ENCODE results near the gene CNOT3. TPM values are rescaled to one million over a fixed set of nuclear protein-coding genes. Genes with fewer than 3 reads are reported as not detected.

The CNOT3 gene
- total and polyA plus RNA-seq, 9 of the 15 experiments (the other 6 are each of a cell fraction or from before 2014, with no cell fraction given): 0.27 to 60.4 (median 9.9) TPM

DNA sequence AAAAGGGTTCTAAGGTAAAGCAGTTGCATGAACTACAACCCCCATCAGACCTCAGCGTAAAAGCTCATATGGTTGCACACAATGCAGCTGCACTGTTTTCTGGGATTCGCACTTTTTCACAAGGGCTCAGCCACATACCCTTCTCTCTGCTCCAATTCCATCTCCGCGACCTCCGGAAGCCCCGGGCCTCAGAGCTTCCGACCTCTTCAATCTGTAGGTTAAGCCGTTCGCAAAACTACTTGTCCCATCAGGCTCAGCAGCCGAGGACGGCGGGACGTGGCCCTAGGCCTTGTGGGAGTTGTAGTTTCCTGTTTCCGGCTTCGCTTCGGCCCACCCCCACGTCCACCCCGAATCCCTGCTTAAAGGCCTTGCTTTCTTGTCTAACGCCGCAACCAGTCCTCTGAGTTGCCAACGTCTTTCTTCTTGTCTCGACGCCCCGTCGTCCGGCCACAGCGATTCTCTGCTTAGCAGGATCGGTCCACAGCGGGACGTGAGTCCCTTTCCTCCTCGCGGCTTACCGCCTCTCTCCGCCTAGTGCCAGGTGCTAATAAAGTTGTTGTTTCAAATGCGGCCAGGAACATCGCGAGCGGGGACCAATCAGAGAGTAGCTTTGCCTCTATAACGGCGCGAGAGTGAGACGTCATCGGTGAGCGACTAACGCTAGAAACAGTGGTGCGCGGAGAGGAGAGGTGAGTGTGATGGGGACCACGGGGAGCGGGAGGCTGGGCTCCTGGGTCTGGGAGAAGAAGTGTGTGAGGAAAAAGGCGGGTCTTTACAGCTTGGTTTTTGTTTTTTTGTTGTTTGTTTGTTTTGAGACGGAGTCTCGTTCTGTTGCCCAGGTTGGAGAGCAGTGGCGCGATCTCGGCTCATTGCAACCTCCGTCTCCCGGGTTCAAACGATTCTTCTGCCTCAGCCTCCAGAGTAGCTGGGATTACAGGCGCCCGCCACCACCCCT lies 22.2 kb upstream of the CNOT3 start, which contains the start of the genes PRPF31 and TFPT (continued):
- TF ChIP-seq, protein P1, sequence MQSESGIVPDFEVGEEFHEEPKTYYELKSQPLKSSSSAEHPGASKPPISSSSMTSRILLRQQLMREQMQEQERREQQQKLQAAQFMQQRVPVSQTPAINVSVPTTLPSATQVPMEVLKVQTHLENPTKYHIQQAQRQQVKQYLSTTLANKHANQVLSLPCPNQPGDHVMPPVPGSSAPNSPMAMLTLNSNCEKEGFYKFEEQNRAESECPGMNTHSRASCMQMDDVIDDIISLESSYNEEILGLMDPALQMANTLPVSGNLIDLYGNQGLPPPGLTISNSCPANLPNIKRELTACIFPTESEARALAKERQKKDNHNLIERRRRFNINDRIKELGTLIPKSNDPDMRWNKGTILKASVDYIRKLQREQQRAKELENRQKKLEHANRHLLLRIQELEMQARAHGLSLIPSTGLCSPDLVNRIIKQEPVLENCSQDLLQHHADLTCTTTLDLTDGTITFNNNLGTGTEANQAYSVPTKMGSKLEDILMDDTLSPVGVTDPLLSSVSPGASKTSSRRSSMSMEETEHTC (IDR thresholded peaks at IDR 0.05): peak; percentile 12; the same call in 1 of the 2 replicates
- TF ChIP-seq ZNF41 (CRISPR knock-in tag; conservative IDR thresholded peaks at IDR 0.05) (no peak), NR2C1 (IDR thresholded peaks at IDR 0.05) (peak; percentile 86), NR2C1 (tag; IDR thresholded peaks at IDR 0.05) (peak; percentile 88), SIN3A (IDR thresholded peaks at IDR 0.05; ENCODE audit: borderline replicate concordance in 2 of 2, control insufficient read depth in 1 of 2, low read depth in 2 of 2, low read length in 2 of 2) (peak; percentile 95; a peak in 3 of 4 replicates), SMARCE1 (IDR thresholded peaks at IDR 0.05) (no peak), MYBL2 (IDR thresholded peaks at IDR 0.05; ENCODE audit: low read depth) (no peak; the same call in 1 of the 2 replicates), MYBL2 (CRISPR knock-in tag; IDR thresholded peaks at IDR 0.05; ENCODE audit: borderline replicate concordance) (no peak), ZNF224 (CRISPR knock-in tag; IDR thresholded peaks at IDR 0.05) (no peak), BRD4 (IDR thresholded peaks at IDR 0.05) (no peak), CEBPB (tag; IDR thresholded peaks at IDR 0.05) (no peak), ZNF133 (CRISPR knock-in tag; IDR thresholded peaks at IDR 0.05) (no peak)
- TF ChIP-seq, protein P2, sequence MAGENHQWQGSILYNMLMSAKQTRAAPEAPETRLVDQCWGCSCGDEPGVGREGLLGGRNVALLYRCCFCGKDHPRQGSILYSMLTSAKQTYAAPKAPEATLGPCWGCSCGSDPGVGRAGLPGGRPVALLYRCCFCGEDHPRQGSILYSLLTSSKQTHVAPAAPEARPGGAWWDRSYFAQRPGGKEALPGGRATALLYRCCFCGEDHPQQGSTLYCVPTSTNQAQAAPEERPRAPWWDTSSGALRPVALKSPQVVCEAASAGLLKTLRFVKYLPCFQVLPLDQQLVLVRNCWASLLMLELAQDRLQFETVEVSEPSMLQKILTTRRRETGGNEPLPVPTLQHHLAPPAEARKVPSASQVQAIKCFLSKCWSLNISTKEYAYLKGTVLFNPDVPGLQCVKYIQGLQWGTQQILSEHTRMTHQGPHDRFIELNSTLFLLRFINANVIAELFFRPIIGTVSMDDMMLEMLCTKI (IDR thresholded peaks at IDR 0.05; ENCODE audit: partially characterized antibody): no peak
- TF ChIP-seq, protein P3, sequence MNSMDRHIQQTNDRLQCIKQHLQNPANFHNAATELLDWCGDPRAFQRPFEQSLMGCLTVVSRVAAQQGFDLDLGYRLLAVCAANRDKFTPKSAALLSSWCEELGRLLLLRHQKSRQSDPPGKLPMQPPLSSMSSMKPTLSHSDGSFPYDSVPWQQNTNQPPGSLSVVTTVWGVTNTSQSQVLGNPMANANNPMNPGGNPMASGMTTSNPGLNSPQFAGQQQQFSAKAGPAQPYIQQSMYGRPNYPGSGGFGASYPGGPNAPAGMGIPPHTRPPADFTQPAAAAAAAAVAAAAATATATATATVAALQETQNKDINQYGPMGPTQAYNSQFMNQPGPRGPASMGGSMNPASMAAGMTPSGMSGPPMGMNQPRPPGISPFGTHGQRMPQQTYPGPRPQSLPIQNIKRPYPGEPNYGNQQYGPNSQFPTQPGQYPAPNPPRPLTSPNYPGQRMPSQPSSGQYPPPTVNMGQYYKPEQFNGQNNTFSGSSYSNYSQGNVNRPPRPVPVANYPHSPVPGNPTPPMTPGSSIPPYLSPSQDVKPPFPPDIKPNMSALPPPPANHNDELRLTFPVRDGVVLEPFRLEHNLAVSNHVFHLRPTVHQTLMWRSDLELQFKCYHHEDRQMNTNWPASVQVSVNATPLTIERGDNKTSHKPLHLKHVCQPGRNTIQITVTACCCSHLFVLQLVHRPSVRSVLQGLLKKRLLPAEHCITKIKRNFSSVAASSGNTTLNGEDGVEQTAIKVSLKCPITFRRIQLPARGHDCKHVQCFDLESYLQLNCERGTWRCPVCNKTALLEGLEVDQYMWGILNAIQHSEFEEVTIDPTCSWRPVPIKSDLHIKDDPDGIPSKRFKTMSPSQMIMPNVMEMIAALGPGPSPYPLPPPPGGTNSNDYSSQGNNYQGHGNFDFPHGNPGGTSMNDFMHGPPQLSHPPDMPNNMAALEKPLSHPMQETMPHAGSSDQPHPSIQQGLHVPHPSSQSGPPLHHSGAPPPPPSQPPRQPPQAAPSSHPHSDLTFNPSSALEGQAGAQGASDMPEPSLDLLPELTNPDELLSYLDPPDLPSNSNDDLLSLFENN (IDR thresholded peaks at IDR 0.05; ENCODE audit: low read depth in 2 of 2, low read length in 2 of 2): 0 out of 4 replicates have a peak, but pooled peaks of 1 of the 2 experiments have one; percentile 56
- TF ChIP-seq, protein P4, sequence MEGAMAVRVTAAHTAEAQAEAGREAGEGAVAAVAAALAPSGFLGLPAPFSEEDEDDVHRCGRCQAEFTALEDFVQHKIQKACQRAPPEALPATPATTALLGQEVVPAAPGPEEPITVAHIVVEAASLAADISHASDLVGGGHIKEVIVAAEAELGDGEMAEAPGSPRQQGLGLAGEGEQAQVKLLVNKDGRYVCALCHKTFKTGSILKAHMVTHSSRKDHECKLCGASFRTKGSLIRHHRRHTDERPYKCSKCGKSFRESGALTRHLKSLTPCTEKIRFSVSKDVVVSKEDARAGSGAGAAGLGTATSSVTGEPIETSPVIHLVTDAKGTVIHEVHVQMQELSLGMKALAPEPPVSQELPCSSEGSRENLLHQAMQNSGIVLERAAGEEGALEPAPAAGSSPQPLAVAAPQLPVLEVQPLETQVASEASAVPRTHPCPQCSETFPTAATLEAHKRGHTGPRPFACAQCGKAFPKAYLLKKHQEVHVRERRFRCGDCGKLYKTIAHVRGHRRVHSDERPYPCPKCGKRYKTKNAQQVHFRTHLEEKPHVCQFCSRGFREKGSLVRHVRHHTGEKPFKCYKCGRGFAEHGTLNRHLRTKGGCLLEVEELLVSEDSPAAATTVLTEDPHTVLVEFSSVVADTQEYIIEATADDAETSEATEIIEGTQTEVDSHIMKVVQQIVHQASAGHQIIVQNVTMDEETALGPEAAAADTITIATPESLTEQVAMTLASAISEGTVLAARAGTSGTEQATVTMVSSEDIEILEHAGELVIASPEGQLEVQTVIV (CRISPR knock-in tag; IDR thresholded peaks at IDR 0.05; ENCODE audit: borderline replicate concordance): no peak
- TF ChIP-seq, protein P5, sequence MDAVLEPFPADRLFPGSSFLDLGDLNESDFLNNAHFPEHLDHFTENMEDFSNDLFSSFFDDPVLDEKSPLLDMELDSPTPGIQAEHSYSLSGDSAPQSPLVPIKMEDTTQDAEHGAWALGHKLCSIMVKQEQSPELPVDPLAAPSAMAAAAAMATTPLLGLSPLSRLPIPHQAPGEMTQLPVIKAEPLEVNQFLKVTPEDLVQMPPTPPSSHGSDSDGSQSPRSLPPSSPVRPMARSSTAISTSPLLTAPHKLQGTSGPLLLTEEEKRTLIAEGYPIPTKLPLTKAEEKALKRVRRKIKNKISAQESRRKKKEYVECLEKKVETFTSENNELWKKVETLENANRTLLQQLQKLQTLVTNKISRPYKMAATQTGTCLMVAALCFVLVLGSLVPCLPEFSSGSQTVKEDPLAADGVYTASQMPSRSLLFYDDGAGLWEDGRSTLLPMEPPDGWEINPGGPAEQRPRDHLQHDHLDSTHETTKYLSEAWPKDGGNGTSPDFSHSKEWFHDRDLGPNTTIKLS (IDR thresholded peaks at IDR 0.05; ENCODE audit: borderline replicate concordance, low read depth): peak; percentile 98

All from K562 (cell line).